NCI-H2227 (cell line): ENCODE data around the gene PTGES3.
"Not testable (repeated sequence)": the region's sequence is repeated elsewhere in the genome, so short reads cannot be mapped to it uniquely, and the experiment has no call there.

Source experiments
- DNase-seq: peaks from one replicate; lab custom pipeline; 2025; ENCODE audit not compliant: unreplicated experiment; lab: John Stamatoyannopoulos, UW

The PTGES3 gene

GRCh38 chr12:56657416-56658379 lies 30.4 kb downstream of the PTGES3 start:
- no peak for DNase-seq

GRCh38 chr12:56653781-56654180 lies 34.3 kb downstream of the PTGES3 start:
- DNase-seq = not testable (repeated sequence)

- DNase-seq = not testable (repeated sequence)
Observed at GRCh38 chr12:56648023-56648422, 40.1 kb downstream of the PTGES3 start.

GRCh38 chr12:56645717-56646446 lies 42.2 kb downstream of the PTGES3 start, which contains the start of gene ATP5F1B:
Gene ATP5F1B (minus strand): TSS chr12:56645984. CDS start chr12:56645963, 21 bp downstream.
- DNase-seq = peak; percentile 97

GRCh38 chr12:56645201-56645716 lies 42.8 kb downstream of the PTGES3 start:
- peak; percentile 34 for DNase-seq

- no peak for DNase-seq
Observed at GRCh38 chr12:56644654-56645053, 43.4 kb downstream of the PTGES3 start.

GRCh38 chr12:56641219-56641618 lies 46.9 kb downstream of the PTGES3 start:
- no peak for DNase-seq

- no peak for DNase-seq
Observed at GRCh38 chr12:56637621-56638020, 50.5 kb downstream of the PTGES3 start.

- DNase-seq = peak; percentile 98
Observed at GRCh38 chr12:56636675-56637540, 51.2 kb downstream of the PTGES3 start.

GRCh38 chr12:56635806-56636674 lies 52.0 kb downstream of the PTGES3 start:
- DNase-seq = peak; percentile 65

- peak; percentile 77 for DNase-seq
Observed at GRCh38 chr12:56634837-56635791, 53.0 kb downstream of the PTGES3 start.

- DNase-seq = peak; percentile 66
Observed at GRCh38 chr12:56634242-56634836, 53.7 kb downstream of the PTGES3 start.

GRCh38 chr12:56633468-56634241 lies 54.4 kb downstream of the PTGES3 start:
- no peak for DNase-seq

- DNase-seq = no peak
Observed at GRCh38 chr12:56632701-56633467, 55.2 kb downstream of the PTGES3 start.

GRCh38 chr12:56631790-56632700 lies 56.0 kb downstream of the PTGES3 start:
- DNase-seq = peak; percentile 44
